Measurements from ENCODE around the gene OTUD6A.

The OTUD6A gene, protein sequence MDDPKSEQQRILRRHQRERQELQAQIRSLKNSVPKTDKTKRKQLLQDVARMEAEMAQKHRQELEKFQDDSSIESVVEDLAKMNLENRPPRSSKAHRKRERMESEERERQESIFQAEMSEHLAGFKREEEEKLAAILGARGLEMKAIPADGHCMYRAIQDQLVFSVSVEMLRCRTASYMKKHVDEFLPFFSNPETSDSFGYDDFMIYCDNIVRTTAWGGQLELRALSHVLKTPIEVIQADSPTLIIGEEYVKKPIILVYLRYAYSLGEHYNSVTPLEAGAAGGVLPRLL

GRCh38 chrX:70062076-70062475 lies at the start of gene OTUD6A:
OTUD6A (plus strand) TSS chrX:70062457; CDS start chrX:70062525, 68 bp downstream.
- no peak for DNase-seq (ENCODE audit: low read depth in 2 of 2)

DNA sequence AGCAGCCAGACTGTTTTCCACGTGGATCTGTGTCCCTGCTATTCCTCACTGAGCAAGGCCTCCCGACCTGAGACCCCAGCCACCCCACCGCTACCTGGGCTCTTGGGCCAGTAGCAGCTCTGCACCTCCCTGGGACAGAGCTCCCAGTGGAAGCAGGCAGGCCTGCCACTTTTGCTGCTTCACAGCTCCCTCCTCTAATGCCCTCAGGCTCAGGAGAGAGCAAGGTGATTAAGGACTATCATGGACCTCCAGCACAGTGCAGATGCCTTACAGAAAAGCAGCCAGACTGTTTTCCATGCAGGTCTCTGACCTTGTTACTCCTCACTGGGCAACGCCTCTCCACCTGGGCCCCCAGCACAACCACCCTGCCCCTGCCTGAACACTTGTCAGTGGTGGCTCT lies 49.5 kb upstream of the OTUD6A start:
- no peak for DNase-seq (ENCODE audit: low read depth in 2 of 2)

DNA sequence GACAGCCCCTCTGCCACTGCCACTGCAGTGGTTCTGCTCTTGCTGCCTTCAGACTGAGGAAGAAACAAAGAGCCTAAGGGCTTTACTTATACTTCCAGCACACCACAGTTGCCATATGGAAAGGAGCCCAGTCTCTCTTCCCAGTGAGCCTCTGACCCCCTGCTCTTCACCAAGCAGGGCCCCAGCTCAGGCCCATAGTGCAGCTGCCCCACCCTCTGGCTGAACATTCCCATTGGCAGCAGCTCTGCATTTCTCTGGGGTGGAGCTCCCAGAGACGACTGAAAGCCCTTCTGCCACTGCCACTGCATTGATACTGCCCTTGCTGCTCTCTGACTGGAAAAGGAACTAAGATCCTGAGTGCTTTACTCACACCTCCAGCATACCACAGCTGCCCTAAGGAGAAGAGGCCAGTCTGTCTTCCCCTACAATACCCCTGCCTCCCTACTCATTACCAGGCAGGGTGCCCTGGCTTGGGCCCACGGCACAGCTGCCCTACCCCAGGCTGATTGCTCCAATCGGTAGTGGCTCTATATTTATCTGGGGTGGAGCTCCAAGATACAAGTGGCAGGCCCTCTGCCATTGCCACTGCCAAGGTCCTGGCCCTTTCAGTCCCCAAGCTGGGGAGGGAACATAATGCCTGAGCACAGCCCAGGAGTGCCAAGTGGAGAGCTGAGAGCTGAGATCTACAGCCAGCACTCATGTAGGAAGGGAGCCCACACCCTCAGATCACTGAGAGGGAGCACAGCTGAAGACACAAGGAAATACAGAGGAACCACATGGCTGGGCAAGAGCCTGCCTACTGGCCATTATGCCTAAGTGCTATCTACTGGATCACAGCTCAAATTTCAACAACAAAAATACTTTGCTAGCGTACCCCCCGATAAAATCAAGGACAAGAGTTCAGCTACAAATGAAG lies 48.5 kb upstream of the OTUD6A start:
- DNase-seq (ENCODE audit: low read depth in 2 of 2) = no peak

- no peak for DNase-seq (ENCODE audit: low read depth in 2 of 2)
Observed at GRCh38 chrX:70016513-70016912, 45.7 kb upstream of the OTUD6A start.

- no peak for DNase-seq (ENCODE audit: low read depth in 2 of 2)
Observed at GRCh38 chrX:70022616-70023015, 39.6 kb upstream of the OTUD6A start.

- DNase-seq (ENCODE audit: low read depth in 2 of 2) = no peak
Observed at GRCh38 chrX:70025464-70025863, 36.8 kb upstream of the OTUD6A start.

- no peak for DNase-seq (ENCODE audit: low read depth in 2 of 2)
Observed at GRCh38 chrX:70026112-70026850, 36.0 kb upstream of the OTUD6A start.

DNA sequence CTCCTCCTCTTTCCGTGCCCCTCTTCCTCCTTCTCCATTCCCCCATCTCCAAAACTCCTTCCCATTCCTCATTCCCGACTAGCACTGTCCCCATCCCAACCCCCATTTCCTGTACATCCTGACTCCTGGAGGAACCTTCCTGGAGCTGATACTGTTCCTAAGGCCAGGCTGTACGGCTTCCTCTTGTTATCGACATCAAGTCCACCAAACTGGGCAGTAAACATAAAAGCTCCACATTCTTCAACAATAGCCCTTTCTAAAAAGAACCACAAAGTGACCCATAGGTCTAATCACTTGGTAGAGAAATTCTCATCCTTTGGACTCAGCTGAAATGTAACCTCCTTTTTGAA lies 35.4 kb upstream of the OTUD6A start:
- DNase-seq (ENCODE audit: low read depth in 2 of 2) = no peak

DNA sequence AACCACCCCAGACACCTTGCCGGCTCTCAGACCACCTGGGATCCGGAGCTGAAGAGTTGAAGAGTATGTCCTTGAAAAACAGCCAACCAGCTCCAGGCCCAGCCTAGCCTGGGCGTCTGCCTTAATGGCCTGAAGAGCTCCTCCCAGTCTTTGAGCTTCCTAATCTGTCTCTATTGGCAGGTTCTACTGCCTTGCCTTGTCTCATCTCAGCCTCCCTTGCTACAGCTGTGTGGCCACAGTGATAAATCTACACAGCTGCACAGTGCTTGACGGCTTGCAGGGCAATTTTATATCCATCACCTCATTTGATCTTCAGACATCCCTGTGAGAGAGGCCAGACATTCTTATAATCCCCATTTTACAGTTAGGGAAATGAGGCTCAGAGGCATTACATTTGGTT lies 32.4 kb upstream of the OTUD6A start:
- DNase-seq (ENCODE audit: low read depth in 2 of 2) = no peak

- DNase-seq (ENCODE audit: low read depth in 2 of 2) = no peak
Observed at GRCh38 chrX:70030301-70030767, 31.9 kb upstream of the OTUD6A start.

GRCh38 chrX:70032792-70033191 lies 29.5 kb upstream of the OTUD6A start:
- no peak for DNase-seq (ENCODE audit: low read depth in 2 of 2)

- DNase-seq (ENCODE audit: low read depth in 2 of 2) = no peak
Observed at GRCh38 chrX:70033348-70034051, 28.8 kb upstream of the OTUD6A start.

- DNase-seq (ENCODE audit: low read depth in 2 of 2) = no peak
Observed at GRCh38 chrX:70034646-70035045, 27.6 kb upstream of the OTUD6A start.

- no peak for DNase-seq (ENCODE audit: low read depth in 2 of 2)
Observed at GRCh38 chrX:70038515-70038914, 23.7 kb upstream of the OTUD6A start.

DNA sequence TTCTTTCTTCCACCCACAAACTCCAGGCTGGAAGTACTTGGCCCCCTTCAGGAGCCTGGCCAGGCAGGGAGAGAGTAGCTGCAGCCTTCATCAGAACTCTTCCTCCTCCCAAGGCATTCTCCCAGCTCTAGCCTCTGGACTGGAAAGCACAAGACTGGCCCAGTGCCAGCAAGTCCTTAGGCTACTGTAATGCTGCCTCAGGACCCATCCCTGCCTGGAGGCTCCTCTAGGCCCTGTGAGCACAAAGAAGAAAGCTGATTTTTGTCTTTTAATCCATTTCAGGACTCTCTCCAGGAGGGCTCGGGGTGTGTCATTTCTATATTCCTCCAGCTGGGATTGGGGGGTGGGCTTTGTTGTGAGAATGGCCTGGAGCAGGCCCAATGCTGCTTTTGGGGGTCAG lies 23.3 kb upstream of the OTUD6A start:
- no peak for DNase-seq (ENCODE audit: low read depth in 2 of 2)

- no peak for DNase-seq (ENCODE audit: low read depth in 2 of 2)
Observed at GRCh38 chrX:70039758-70040157, 22.5 kb upstream of the OTUD6A start.

DNA sequence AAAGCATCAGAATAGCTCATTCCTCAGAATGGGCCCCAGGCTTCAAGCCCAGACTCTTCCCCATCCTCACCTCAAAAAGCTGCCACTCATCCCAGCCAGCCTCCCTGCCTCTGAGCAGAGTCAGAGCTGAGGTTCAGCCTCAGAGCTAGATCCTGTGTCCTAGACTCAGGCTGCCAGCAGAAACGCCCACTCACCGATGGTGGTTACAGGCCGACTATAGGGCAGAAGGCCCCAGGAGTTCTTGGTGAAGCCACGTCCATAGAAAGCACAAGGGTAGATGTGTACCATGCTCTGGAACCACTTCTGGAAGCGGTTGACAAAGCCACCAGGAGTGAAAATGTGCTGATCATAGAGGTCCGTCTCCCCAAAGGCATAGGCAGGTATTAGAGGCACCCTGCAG lies 20.3 kb upstream of the OTUD6A start:
- DNase-seq (ENCODE audit: low read depth in 2 of 2) = no peak

DNA sequence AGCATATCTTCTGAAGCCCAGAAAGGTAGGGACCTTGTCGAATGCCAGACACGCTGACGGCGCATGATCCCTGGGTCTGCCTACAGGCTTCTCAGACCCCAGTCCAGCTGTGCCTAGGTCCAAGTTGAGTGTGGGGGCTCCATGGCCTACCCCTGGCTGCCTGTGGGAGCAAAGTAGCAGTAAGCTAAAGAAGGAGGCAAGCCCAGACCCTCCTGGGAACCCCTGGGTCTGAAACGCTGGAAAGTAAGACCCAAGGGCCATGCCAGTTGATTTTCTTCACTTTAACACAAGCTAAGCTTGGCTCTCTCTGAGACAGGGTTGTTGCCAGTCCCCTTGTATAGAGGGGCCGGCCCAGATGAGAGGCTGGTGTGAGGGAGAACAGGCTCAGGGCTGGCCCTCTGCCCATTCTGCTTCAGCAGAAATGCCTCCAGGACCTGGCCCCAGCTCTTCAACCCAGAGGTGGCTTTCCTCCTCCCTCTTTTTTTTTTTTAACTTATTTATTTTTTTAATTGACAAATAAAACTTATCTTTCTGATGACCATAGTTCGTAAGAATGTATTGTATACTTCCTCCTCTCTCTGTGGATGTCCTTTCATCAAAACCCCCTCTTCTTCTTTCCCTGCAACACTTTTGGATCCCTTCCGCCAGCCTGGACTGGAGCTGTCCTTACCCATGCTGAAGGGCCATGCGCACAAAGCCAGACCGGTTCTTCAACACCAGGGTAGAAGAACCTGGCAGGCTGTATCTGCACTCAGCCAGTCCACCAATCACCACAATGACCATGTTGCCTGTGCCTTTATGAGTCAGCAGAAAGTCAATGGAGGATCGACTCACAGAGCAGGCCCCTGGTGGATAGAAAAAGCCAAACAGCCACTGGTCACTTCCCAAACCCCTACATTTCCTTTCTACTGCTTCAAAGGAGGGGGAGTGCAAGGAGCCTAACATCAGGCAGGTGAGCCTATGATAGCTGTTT lies 19.6 kb upstream of the OTUD6A start:
- DNase-seq (ENCODE audit: low read depth in 2 of 2) = no peak

- no peak for DNase-seq (ENCODE audit: low read depth in 2 of 2)
Observed at GRCh38 chrX:70043685-70044084, 18.6 kb upstream of the OTUD6A start.

- no peak for DNase-seq (ENCODE audit: low read depth in 2 of 2)
Observed at GRCh38 chrX:70044541-70045245, 17.6 kb upstream of the OTUD6A start.
